Activated T-cell treated with anti-CD3 and anti-CD28 coated beads for 1 hour (primary cell): ENCODE measurements around the gene ST14.

ENCODE experiments used
- DNase-seq: peaks from one replicate; pipeline ENCODE4 v3.0.0-alpha.2; 2020; ENCODE audit warnings: low read depth

ST14 gene

GRCh38 chr11:130159657-130160497 is at the start of gene ST14:
TSS of gene ST14 (plus strand) at chr11:130159782. CDS start at chr11:130159980, 198 bp downstream.
- DNase-seq, result no peak

GRCh38 chr11:130110339-130111108 is 49.1 kb upstream of the ST14 start:
- DNase-seq, result no peak

GRCh38 chr11:130112071-130112830 is 47.3 kb upstream of the ST14 start:
- DNase-seq, result no peak

- DNase-seq, result no peak
Observed at GRCh38 chr11:130114281-130114680, 45.3 kb upstream of the ST14 start.

- no peak for DNase-seq
Observed at GRCh38 chr11:130114726-130115125, 44.9 kb upstream of the ST14 start.

- DNase-seq, result no peak
Observed at GRCh38 chr11:130115218-130115617, 44.4 kb upstream of the ST14 start.

- no peak for DNase-seq
Observed at GRCh38 chr11:130118165-130118564, 41.4 kb upstream of the ST14 start.

GRCh38 chr11:130118636-130119387 is 40.8 kb upstream of the ST14 start:
- DNase-seq, result no peak

- no peak for DNase-seq
Observed at GRCh38 chr11:130120045-130120444, 39.5 kb upstream of the ST14 start.

- DNase-seq, result no peak
Observed at GRCh38 chr11:130121445-130121978, 38.1 kb upstream of the ST14 start.

- no peak for DNase-seq
Observed at GRCh38 chr11:130122141-130122575, 37.4 kb upstream of the ST14 start.

GRCh38 chr11:130123414-130124040 is 36.1 kb upstream of the ST14 start:
- DNase-seq, result no peak

GRCh38 chr11:130124096-130124495 is 35.5 kb upstream of the ST14 start:
- DNase-seq, result no peak

- DNase-seq, result no peak
Observed at GRCh38 chr11:130125638-130126037, 33.9 kb upstream of the ST14 start.

- no peak for DNase-seq
Observed at GRCh38 chr11:130126516-130126915, 33.1 kb upstream of the ST14 start.

- DNase-seq, result no peak
Observed at GRCh38 chr11:130127509-130127908, 32.1 kb upstream of the ST14 start.

- DNase-seq, result no peak
Observed at GRCh38 chr11:130128626-130129025, 31.0 kb upstream of the ST14 start.

GRCh38 chr11:130129922-130130321 is 29.7 kb upstream of the ST14 start:
- no peak for DNase-seq

- peak; percentile 13 for DNase-seq
Observed at GRCh38 chr11:130131961-130132850, 27.4 kb upstream of the ST14 start.

GRCh38 chr11:130133716-130134115 is 25.9 kb upstream of the ST14 start:
- DNase-seq, result no peak
